ENCODE results near the gene GPR155.

DNA sequence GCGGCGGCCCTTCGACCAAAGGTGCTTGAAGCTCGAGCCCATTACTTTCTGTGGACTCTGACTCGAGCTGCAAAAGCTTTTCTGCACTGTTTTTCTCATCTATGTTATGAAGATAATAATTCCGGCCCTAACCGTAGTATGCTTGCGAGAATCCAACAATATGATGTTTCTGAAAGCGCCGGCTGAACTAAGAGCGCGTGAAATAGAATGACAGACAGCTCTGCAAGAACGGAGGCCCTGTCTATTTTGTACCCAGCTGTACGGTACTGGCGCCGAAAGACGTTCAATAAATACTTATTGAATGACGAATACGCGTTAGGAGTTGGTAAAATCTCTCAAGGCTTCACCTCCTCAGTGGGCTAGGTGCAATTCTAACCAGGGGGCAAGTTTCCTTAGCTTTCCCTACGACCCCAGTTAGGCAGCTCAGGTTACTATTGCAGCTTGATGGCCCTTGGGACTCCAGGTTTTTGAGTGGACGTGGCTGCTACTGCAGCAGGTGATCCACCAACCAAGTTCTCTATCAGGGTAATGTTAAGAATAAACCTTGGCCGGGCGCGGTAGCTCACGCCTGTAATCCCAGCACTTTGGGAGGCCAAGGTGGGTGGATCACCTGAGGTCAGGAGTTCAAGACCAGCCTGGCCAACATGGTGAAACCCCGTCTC lies 90.7 kb downstream of the GPR155 start:
- TF ChIP-seq, protein P1, sequence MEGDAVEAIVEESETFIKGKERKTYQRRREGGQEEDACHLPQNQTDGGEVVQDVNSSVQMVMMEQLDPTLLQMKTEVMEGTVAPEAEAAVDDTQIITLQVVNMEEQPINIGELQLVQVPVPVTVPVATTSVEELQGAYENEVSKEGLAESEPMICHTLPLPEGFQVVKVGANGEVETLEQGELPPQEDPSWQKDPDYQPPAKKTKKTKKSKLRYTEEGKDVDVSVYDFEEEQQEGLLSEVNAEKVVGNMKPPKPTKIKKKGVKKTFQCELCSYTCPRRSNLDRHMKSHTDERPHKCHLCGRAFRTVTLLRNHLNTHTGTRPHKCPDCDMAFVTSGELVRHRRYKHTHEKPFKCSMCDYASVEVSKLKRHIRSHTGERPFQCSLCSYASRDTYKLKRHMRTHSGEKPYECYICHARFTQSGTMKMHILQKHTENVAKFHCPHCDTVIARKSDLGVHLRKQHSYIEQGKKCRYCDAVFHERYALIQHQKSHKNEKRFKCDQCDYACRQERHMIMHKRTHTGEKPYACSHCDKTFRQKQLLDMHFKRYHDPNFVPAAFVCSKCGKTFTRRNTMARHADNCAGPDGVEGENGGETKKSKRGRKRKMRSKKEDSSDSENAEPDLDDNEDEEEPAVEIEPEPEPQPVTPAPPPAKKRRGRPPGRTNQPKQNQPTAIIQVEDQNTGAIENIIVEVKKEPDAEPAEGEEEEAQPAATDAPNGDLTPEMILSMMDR (conservative IDR thresholded peaks at IDR 0.05; ENCODE audit: low read length), result no peak
- no peak for TF ChIP-seq EZH2phosphoT487 (IDR thresholded peaks at IDR 0.05; ENCODE audit: borderline replicate concordance, low read depth, low read length)
